B cell (primary cell): ENCODE results near the gene AUTS2. TPM values are rescaled to one million over a fixed set of nuclear protein-coding genes. Genes with fewer than 3 reads are reported as not detected.

Experiments used
- ATAC-seq: fragments of 200-7000 bp; cut with Tn5 transposase; one replicate; pipeline ENCODE4 v1.10.0; 2021; ENCODE audit warnings: low read depth, mild to moderate bottlenecking, moderate number of reproducible peaks, moderate library complexity
- CTCF ChIA-PET: fragments of 350-600 bp; sonication (Branson Sonifier 250); formaldehyde crosslinking; loops from one replicate; lab custom pipeline; 2021; ENCODE audit warnings: antibody characterized with exemption, inconsistent platforms; lab: Charles Lee
- POLR2A ChIA-PET: fragments of 350-600 bp; sonication (Branson Sonifier 250); formaldehyde crosslinking; loops from one replicate; lab custom pipeline; 2021; ENCODE audit warnings: antibody characterized with exemption; lab: Charles Lee
- DNase-seq: peaks from one replicate; pipeline ENCODE4 v3.0.0; 2013
- H2AFZ ChIP-seq: 2 replicates; pipeline ENCODE4 v1.6.1; 2012; ENCODE audit warnings: mild to moderate bottlenecking, low read depth, low read length; ENCODE audit not compliant: insufficient read depth, poor library complexity, severe bottlenecking
- H3K27ac ChIP-seq, 2 donors: 1 replicate in 1 of 2; 2 replicates in 1 of 2; pipeline ENCODE4 v1.5.1; 2012 to 2013; ENCODE audit warnings: low read length in 2 of 2, mild to moderate bottlenecking in 2 of 2, moderate library complexity in 1 of 2
- H3K27me3 ChIP-seq, 4 experiments: fragments of 200-600 bp in 1 of 4; sonication (generic) in 1 of 4; replicated peaks in 1 of 4; 1 replicate in 2 of 4; 2 replicates in 2 of 4; pipeline versions ENCODE4 v1.6.1 to v1.7.0; 2013 to 2016; ENCODE audit warnings: low read length in 3 of 4, mild to moderate bottlenecking in 2 of 4, mixed read lengths in 1 of 4, moderate library complexity in 1 of 4; ENCODE audit not compliant: insufficient read depth in 4 of 4, control insufficient read depth in 3 of 4; ENCODE audit errors: control extremely low read depth in 1 of 4
- H3K36me3 ChIP-seq, 2 experiments: replicated peaks in 1 of 2; 1 replicate in 1 of 2; 2 replicates in 1 of 2; pipeline versions ENCODE4 v1.6.1 to v1.7.1; 2013; ENCODE audit warnings: low read length in 1 of 2; ENCODE audit not compliant: insufficient read depth in 2 of 2, control insufficient read depth in 1 of 2; ENCODE audit errors: control extremely low read depth in 1 of 2, extremely low read depth in 1 of 2
- H3K4me1 ChIP-seq, 2 donors: fragments of 200-600 bp in 1 of 2; sonication (generic) in 1 of 2; 1 replicate in 1 of 2; 2 replicates in 1 of 2; pipeline versions ENCODE4 v1.5.1 to v1.6.1; 2013 to 2017; ENCODE audit warnings: low read length in 2 of 2; ENCODE audit not compliant: control insufficient read depth in 2 of 2, insufficient read depth in 2 of 2
- H3K4me2 ChIP-seq: replicated peaks from 2 replicates; pipeline ENCODE3; 2012; ENCODE audit warnings: mild to moderate bottlenecking, low read depth, low read length; ENCODE audit not compliant: poor library complexity, severe bottlenecking
- H3K4me3 ChIP-seq, 5 experiments: fragments of 200-600 bp in 1 of 5; sonication (generic) in 1 of 5; 1 replicate in 3 of 5; 2 replicates in 2 of 5; pipeline versions ENCODE4 v1.5.1 to v1.7.0; 2011 to 2016; ENCODE audit warnings: low read length in 4 of 5, mild to moderate bottlenecking in 4 of 5, low read depth in 2 of 5, control low read depth in 1 of 5, moderate library complexity in 1 of 5; ENCODE audit not compliant: insufficient read depth in 1 of 5; ENCODE audit errors: control extremely low read depth in 1 of 5, extremely low read depth in 1 of 5
- H3K79me2 ChIP-seq: fragments of 200-600 bp; sonication (generic); one replicate; pipeline ENCODE4 v1.6.0; 2016; ENCODE audit warnings: low read length; ENCODE audit not compliant: control insufficient read depth, insufficient read depth
- H3K9ac ChIP-seq: fragments of 200-600 bp; sonication (generic); 2 replicates; pipeline ENCODE4 v1.6.1; 2017; ENCODE audit warnings: mild to moderate bottlenecking, low read length, moderate library complexity
- H3K9me3 ChIP-seq, 3 donors: one replicate each; pipeline versions ENCODE4 v1.6.1 to v1.7.1; 2013; ENCODE audit warnings: low read length in 2 of 3; ENCODE audit not compliant: control insufficient read depth in 2 of 3, insufficient read depth in 1 of 3; ENCODE audit errors: control extremely low read depth in 1 of 3
- H4K20me1 ChIP-seq: 2 replicates; pipeline ENCODE4 v1.6.0; 2012; ENCODE audit warnings: mild to moderate bottlenecking, low read length; ENCODE audit not compliant: insufficient read depth, control insufficient read depth, poor library complexity, severe bottlenecking
- H3K27ac Mint-ChIP-seq: one replicate; pipeline ENCODE4 v1.8.0; 2021; ENCODE audit warnings: mixed read lengths
- H3K27me3 Mint-ChIP-seq: one replicate; pipeline ENCODE4 v1.8.0; 2021; ENCODE audit warnings: mixed read lengths
- H3K4me1 Mint-ChIP-seq: one replicate; pipeline ENCODE4 v1.8.0; 2021; ENCODE audit warnings: mixed read lengths
- H3K4me3 Mint-ChIP-seq: one replicate; pipeline ENCODE4 v1.8.0; 2021; ENCODE audit warnings: mixed read lengths
- H3K9me3 Mint-ChIP-seq: one replicate; pipeline ENCODE4 v1.8.0; 2022; ENCODE audit warnings: mixed read lengths; ENCODE audit not compliant: insufficient read depth
- CTCF ChIP-seq: fragments of 200-600 bp; IDR thresholded peaks from one replicate; pipeline ENCODE4 v1.8.0; 2022; ENCODE audit warnings: antibody characterized with exemption, mild to moderate bottlenecking
- EZH2 ChIP-seq: IDR thresholded peaks from 2 replicates; pipeline ENCODE4 v1.6.1; 2012; ENCODE audit warnings: borderline replicate concordance, low read depth, mild to moderate bottlenecking, moderate library complexity, low read length; ENCODE audit not compliant: insufficient read depth, poor library complexity, severe bottlenecking
- WGBS: methylation state at CpG from one replicate; pipeline ENCODE4 v1.1.5; 2013; ENCODE audit warnings: missing lambda C conversion rate; ENCODE audit not compliant: insufficient coverage; 5-methylcytosine and 5-hydroxymethylcytosine counted together
- intact Hi-C: fragments of 100-400 bp; cut with micrococcal nuclease; formaldehyde crosslinking; loops from one replicate; pipeline ENCODE4 v1.10.0; 2022
- polyA plus RNA-seq: library from polyadenylated mRNA; depleted of rRNA; stranded (reverse); fragments of >200 nt; gene quantifications from 2 replicates; pipeline ENCODE4 v1.2.3, GENCODE V29; 2012
- total RNA-seq, 2 donors: library from RNA; stranded (reverse); fragments of 120-200 nt in 1 of 2; gene quantifications; 1 replicate in 1 of 2; 2 replicates in 1 of 2; pipeline versions ENCODE4 v1.2.3 to v1.2.4, GENCODE V29; 2013 to 2022

AUTS2 gene
- total and polyA plus RNA-seq, 2 donors (not counting 1 experiment from before 2014, with no cell fraction given) = 22.3 to 35.0 TPM

DNA sequence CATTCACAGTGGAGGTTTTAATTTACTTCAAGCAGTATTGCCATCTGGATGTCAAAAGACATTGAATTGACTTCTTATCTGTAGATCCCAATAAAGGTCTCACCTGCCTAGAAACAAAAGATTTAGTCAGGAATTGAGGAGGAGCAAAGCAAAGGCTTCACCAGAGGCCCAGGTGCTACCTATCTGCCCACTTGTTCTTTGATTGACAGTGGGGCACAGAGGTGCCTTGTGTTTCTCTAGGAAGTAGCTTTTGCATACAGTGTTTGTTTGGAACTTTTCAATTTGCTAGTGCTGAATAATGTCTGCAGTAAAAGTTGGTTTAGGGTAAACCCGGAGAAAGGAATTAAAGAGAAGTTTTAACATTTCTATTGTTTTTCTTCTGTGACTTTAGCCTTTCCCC lies 40.4 kb downstream of the AUTS2 start:
- Histone ChIP-seq H3K79me2 (peaks cover 10% of the 10 kb centered on the region), H3K4me3 (no peak overlapping the region), H3K4me1 (no peaks in the 10 kb centered on the region), H3K9ac (no peak overlapping the region), H4K20me1 (no peaks in the 10 kb centered on the region), H3K36me3 (no peaks in the 10 kb centered on the region), H2AFZ (no peak overlapping the region), H3K9me3 (no peaks in the 10 kb centered on the region), H3K27ac (no peak overlapping the region), H3K27me3 (no peaks in the 10 kb centered on the region), H3K4me2 (no peak overlapping the region)
- ChIA-PET CTCF (no interaction called here), POLR2A (no interaction called here)
- no CpG with 5 or more reads among the region's 1 CpG for WGBS
- H3K4me3 Mint-ChIP-seq = no peak overlapping the region
- TF ChIP-seq EZH2 (no peak), CTCF (no peak)
- no peak overlapping the region for H3K27ac Mint-ChIP-seq
- no peaks in the 10 kb centered on the region for H3K4me1 Mint-ChIP-seq
- H3K9me3 Mint-ChIP-seq = no peaks in the 10 kb centered on the region
- H3K27me3 Mint-ChIP-seq = no peaks in the 10 kb centered on the region
- DNase-seq (no peak), ATAC-seq (no peak)
- intact Hi-C loops = no loop called here

DNA sequence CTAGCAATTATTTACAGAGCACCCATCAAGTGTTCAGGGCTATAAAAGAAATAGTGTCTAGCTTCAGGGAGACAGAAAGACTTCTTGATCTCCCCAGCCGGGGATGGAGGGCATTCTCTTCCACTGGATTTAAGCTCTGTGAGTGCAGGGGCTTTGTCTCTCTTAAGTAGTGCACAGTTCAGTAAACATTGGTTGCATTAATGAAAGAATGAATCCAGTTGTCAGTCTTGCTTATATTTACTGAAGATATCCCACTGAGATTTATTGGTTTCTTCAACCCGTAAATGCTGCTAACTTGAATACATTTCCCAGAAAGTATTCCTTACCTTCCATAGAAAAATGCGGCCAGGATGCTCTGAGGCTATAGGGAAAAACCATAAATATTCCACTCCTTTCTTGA lies 41.9 kb downstream of the AUTS2 start:
- Mint-ChIP-seq H3K27ac (no peak overlapping the region), H3K9me3 (no peaks in the 10 kb centered on the region), H3K27me3 (no peaks in the 10 kb centered on the region), H3K4me1 (no peaks in the 10 kb centered on the region), H3K4me3 (no peak overlapping the region)
- Histone ChIP-seq H3K9me3 (no peaks in the 10 kb centered on the region), H3K36me3 (no peaks in the 10 kb centered on the region), H3K79me2 (peaks cover 10% of the 10 kb centered on the region), H3K4me1 (no peaks in the 10 kb centered on the region), H2AFZ (no peak overlapping the region), H3K9ac (no peak overlapping the region), H3K27me3 (no peaks in the 10 kb centered on the region), H3K27ac (no peak overlapping the region), H4K20me1 (no peaks in the 10 kb centered on the region), H3K4me3 (no peak overlapping the region), H3K4me2 (no peak overlapping the region)
- CTCF ChIA-PET = no interaction called here
- no peak for ATAC-seq
- TF ChIP-seq CTCF = no peak
- no peak for TF ChIP-seq EZH2
- intact Hi-C loops = no loop called here
- POLR2A ChIA-PET = no interaction called here
- WGBS = 100% methylated on average over 1 of the region's 3 CpGs
- no peak for DNase-seq
